MCF 10A (cell line): Measurements from ENCODE around the gene ABCB6. TPM values are rescaled to one million over a fixed set of nuclear protein-coding genes. Genes with fewer than 3 reads are reported as not detected.
"Not testable (repeated sequence)": the region's sequence is repeated elsewhere in the genome, so short reads cannot be mapped to it uniquely, and the experiment has no call there.

Experiments
- BruUV-seq: library from RNA; stranded (reverse); fragments of 400-500 nt; replicated peaks from 2 replicates; lab custom pipeline; 2021; lab: Mats Ljungman, UMichigan
- CTCF ChIA-PET: fragments of 300-600 bp; sonication (Branson Sonifier 250); formaldehyde crosslinking; extraction: SDS; loops from one replicate; lab custom pipeline; 2021; ENCODE audit warnings: antibody characterized with exemption, inconsistent platforms; lab: Yijun Ruan, JAX
- POLR2A ChIA-PET: fragments of 300-600, 350-650 bp; sonication (Branson Sonifier 250); formaldehyde crosslinking; extraction: SDS; loops from one replicate; lab custom pipeline; 2020; ENCODE audit warnings: antibody characterized with exemption, inconsistent platforms; lab: Yijun Ruan, JAX
- DNase-seq: peaks from one replicate; pipeline ENCODE4 v3.0.0-alpha.2; 2018; ENCODE audit not compliant: unreplicated experiment
- H3K27ac Mint-ChIP-seq: one replicate; pipeline ENCODE4 v1.8.0; 2022; ENCODE audit warnings: mild to moderate bottlenecking, low read depth, mixed read lengths; ENCODE audit not compliant: unreplicated experiment
- H3K27me3 Mint-ChIP-seq: one replicate; pipeline ENCODE4 v1.8.0; 2022; ENCODE audit warnings: mixed read lengths; ENCODE audit not compliant: insufficient read depth, unreplicated experiment
- H3K36me3 Mint-ChIP-seq: one replicate; pipeline ENCODE4 v1.8.0; 2022; ENCODE audit warnings: mild to moderate bottlenecking, moderate library complexity, mixed read lengths; ENCODE audit not compliant: insufficient read depth, unreplicated experiment
- H3K4me1 Mint-ChIP-seq: one replicate; pipeline ENCODE4 v1.8.0; 2022; ENCODE audit warnings: mixed read lengths; ENCODE audit not compliant: insufficient read depth, unreplicated experiment
- H3K4me3 Mint-ChIP-seq: one replicate; pipeline ENCODE4 v1.8.0; 2022; ENCODE audit warnings: mild to moderate bottlenecking, moderate library complexity, mixed read lengths; ENCODE audit not compliant: unreplicated experiment
- H3K9me3 Mint-ChIP-seq: one replicate; pipeline ENCODE4 v1.8.0; 2022; ENCODE audit warnings: mixed read lengths; ENCODE audit not compliant: unreplicated experiment
- intact Hi-C: fragments of 100-400 bp; cut with micrococcal nuclease; formaldehyde crosslinking; loops from 2 replicates; pipeline ENCODE4 v1.14.1; 2022
- total RNA-seq: library from RNA; stranded (reverse); gene quantifications from 2 replicates; pipeline ENCODE4 v1.2.3, GENCODE V29; 2022
- TF ChIP-seq, protein P1 (sequence below): fragments of 200-600 bp; IDR thresholded peaks from one replicate; pipeline ENCODE4 v1.8.0; 2022; ENCODE audit warnings: antibody characterized with exemption, mild to moderate bottlenecking; ENCODE audit not compliant: unreplicated experiment

The ABCB6 gene
- total RNA-seq, 1 experiment from 2014 or later: 18.8 TPM

DNA sequence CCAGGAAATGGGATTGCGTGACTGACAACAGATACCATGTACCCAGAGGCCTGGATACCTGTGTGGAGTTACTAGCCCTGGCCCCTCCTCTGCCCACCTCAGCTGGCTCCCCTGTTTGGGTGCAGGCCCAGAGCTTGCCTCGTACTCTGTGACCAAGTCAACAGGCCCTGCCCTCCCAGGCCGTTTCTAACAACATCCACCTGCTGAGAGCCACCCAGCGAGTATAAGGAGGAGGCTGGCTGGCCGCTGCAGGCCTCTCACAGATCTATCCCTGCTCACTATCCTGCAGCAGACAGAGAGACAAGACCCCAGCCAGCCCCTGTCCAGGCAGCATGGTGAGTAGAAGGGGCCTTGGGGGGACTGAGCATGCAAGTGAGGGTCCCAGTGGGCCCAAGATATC lies 47.5 kb upstream of the ABCB6 start:
- TF ChIP-seq, protein P1, sequence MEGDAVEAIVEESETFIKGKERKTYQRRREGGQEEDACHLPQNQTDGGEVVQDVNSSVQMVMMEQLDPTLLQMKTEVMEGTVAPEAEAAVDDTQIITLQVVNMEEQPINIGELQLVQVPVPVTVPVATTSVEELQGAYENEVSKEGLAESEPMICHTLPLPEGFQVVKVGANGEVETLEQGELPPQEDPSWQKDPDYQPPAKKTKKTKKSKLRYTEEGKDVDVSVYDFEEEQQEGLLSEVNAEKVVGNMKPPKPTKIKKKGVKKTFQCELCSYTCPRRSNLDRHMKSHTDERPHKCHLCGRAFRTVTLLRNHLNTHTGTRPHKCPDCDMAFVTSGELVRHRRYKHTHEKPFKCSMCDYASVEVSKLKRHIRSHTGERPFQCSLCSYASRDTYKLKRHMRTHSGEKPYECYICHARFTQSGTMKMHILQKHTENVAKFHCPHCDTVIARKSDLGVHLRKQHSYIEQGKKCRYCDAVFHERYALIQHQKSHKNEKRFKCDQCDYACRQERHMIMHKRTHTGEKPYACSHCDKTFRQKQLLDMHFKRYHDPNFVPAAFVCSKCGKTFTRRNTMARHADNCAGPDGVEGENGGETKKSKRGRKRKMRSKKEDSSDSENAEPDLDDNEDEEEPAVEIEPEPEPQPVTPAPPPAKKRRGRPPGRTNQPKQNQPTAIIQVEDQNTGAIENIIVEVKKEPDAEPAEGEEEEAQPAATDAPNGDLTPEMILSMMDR: no peak
- no TSS peak for BruUV-seq

DNA sequence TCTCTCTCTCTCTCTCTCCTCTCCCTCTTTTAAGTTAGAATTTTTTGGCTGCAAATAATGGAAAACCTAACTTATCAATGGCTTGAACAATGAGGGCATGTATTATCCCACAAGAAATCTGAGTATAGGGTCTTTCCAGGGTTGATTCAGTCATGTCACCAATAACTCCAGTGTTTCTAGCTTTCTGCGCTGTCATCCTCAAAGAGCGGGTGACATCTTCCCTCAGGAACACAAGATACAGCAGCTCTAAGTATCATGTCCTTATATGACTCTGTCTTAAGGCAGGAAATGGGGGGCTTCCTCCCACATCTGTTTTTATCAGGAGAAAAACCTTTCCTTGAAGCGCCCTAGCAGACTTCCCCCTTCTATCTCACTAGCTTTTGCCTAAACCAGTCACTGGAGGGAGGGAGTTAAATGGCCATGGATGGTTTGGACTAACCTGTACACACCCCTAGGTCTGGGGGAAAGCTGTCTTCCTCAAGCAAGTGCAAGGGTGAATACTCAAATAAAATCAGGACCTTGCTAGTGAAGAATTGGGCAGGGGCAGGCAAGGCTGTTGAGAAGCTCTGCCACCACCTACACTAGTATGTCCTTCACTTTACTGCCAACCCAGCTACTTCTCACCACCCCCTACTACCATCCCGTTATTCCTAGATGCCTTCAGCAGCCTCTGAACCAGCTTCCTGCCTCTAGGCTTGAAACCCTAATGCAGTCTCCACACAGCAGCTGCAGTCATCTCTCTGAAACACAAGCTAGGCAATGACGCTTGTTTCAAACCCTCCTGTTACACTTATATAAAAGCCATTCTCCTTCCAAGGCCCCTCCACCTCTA lies 42.5 kb upstream of the ABCB6 start:
- ChIA-PET CTCF (interaction anchor here (0.9 to 2.3 kb wide), 6 partner anchors 9 to 38 kb away, joined by 3 to 15 read pairs (median 4); no protein-coding TSS in a partner anchor), POLR2A (interaction anchor here (0.7 to 2.0 kb wide), 3 partner anchors 17 to 84 kb away, joined by 3 to 5 read pairs (median 4); partner anchors contain the start of genes ANKZF1 and ATG9A)
- no peak overlapping the region for H3K4me3 Mint-ChIP-seq
- no peaks in the 10 kb centered on the region for H3K36me3 Mint-ChIP-seq
- H3K27me3 Mint-ChIP-seq: no peaks in the 10 kb centered on the region
- TF ChIP-seq, protein P1: no peak
- H3K27ac Mint-ChIP-seq: no peak overlapping the region
- no peaks in the 10 kb centered on the region for H3K4me1 Mint-ChIP-seq
- intact Hi-C loops: no loop called here
- no TSS peak for BruUV-seq
- DNase-seq: no peak
- no peaks in the 10 kb centered on the region for H3K9me3 Mint-ChIP-seq

More for the DNA sequence above, 47.5 kb upstream of the ABCB6 start:
- no peaks in the 10 kb centered on the region for H3K9me3 Mint-ChIP-seq
- H3K36me3 Mint-ChIP-seq: no peaks in the 10 kb centered on the region
- no peaks in the 10 kb centered on the region for H3K27me3 Mint-ChIP-seq
- CTCF ChIA-PET: interaction anchor here (0.6 to 3.7 kb wide), 4 partner anchors 11 to 390 kb away, joined by 3 to 24 read pairs (median 6); no protein-coding TSS in a partner anchor
- DNase-seq: no peak
- peaks cover 7% of the 10 kb centered on the region for H3K4me1 Mint-ChIP-seq
- no peak overlapping the region for H3K27ac Mint-ChIP-seq
- no peak overlapping the region for H3K4me3 Mint-ChIP-seq
- POLR2A ChIA-PET: interaction anchor here (0.5 to 0.7 kb wide), 4 partner anchors 12 to 258 kb away, joined by 3 to 5 read pairs (median 3); partner anchors contain the start of genes ANKZF1, ATG9A, GLB1L and STK16
- intact Hi-C loops: no loop called here

DNA sequence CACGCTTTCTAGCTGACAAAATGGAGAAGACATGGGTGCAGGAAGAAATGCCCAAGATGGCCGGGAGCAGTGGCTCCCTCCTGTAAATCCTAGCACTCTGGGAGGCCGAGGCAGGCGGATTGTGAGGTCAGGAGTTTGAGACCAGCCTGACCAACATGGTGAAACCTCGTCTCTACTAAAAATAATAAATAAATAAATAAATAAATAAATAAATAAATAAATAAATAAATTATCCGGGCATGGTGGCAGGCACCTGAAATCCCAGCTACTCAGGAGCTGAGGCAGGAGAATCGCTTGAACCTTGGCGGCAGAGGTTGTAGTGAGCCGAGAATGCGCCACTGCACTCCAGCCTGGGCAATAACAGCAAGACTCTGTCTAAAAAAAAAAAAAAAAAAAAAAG lies 40.2 kb upstream of the ABCB6 start:
- H3K4me3 Mint-ChIP-seq, intact Hi-C loops, H3K4me1 Mint-ChIP-seq, H3K36me3 Mint-ChIP-seq, H3K27ac Mint-ChIP-seq, DNase-seq, H3K9me3 Mint-ChIP-seq, H3K27me3 Mint-ChIP-seq, BruUV-seq: not testable (repeated sequence)
- POLR2A ChIA-PET: interaction anchor here (0.7 to 11.7 kb wide), 2 partner anchors 18 to 53 kb away, joined by 3 to 263 read pairs; partner anchors contain the start of gene DNAJB2
- CTCF ChIA-PET: interaction anchor here (0.7 to 2.3 kb wide), 4 partner anchors 13 to 40 kb away, joined by 3 to 12 read pairs (median 6); partner anchors contain the start of gene STK16

DNA sequence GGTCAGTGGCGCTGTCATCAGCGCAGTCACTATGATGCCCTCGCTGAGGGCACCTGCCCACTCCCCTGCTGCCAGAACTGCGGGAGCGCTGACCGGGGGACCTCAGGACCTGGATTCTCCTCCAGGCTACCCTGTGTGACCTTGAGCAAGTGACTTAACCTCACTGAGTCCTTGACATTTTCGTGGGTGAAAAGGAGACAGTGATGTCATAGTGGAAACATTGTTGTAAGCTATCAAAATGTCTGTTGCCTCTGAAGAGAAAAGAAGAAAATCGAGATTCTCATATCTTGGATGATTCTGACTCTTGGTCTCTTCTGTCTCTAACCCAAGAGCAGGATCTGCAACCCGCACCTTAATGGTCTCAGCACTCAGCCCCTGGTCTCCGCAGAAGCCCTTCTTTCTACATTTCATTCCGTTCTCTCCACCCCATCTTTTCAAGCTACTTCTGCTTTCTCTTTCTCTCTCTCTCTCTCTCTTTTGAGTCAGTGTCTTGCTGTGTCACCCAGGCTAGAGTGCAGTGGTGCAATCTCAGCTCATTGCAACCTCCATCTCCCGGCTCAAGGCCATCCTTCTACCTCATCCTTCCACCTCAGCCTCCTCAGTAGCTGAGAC lies 35.9 kb upstream of the ABCB6 start:
- ChIA-PET POLR2A (interaction anchor here (0.6 to 14.1 kb wide), 14 partner anchors 10 to 78 kb away, joined by 3 to 401 read pairs (median 20); partner anchors contain the start of genes ABCB6, ANKZF1, ATG9A and CNPPD1), CTCF (interaction anchor here (0.6 to 3.4 kb wide), 7 partner anchors 11 to 274 kb away, joined by 3 to 20 read pairs (median 5); no protein-coding TSS in a partner anchor)
- Mint-ChIP-seq H3K4me1 (peaks cover 28% of the 10 kb centered on the region), H3K27ac (no peak overlapping the region), H3K4me3 (peak overlapping the region; percentile 91), H3K9me3 (no peaks in the 10 kb centered on the region), H3K27me3 (no peaks in the 10 kb centered on the region), H3K36me3 (peaks cover 31% of the 10 kb centered on the region)
- TF ChIP-seq, protein P1: no peak
- no peak for DNase-seq
- BruUV-seq: no TSS peak
- intact Hi-C loops: no loop called here
